H9 (cell line): ENCODE data around the gene ASTN2. TPM values are rescaled to one million over a fixed set of nuclear protein-coding genes. Genes with fewer than 3 reads are reported as not detected.
A peak's percentile ranks its signal among the peaks of the same experiment; 100 is the strongest.

ENCODE experiments used
- DNase-seq: peaks from one replicate; pipeline ENCODE4 v3.0.0-alpha.2; 2017
- H2AFZ ChIP-seq: one replicate; pipeline ENCODE4 v1.6.1; 2013; ENCODE audit warnings: mild to moderate bottlenecking, low read length, control low read depth, moderate library complexity
- H2AK5ac ChIP-seq: 2 replicates; pipeline ENCODE4 v1.6.1; 2013; ENCODE audit warnings: low read length, control low read depth, mixed read lengths; ENCODE audit not compliant: insufficient read length
- H2BK120ac ChIP-seq: one replicate; pipeline ENCODE4 v1.6.1; 2013; ENCODE audit warnings: low read depth, mild to moderate bottlenecking, low read length, control low read depth, inconsistent platforms; ENCODE audit not compliant: poor library complexity, severe bottlenecking
- H2BK12ac ChIP-seq: 2 replicates; pipeline ENCODE4 v1.6.1; 2013; ENCODE audit warnings: low read length, control low read depth, mixed read lengths, low read depth; ENCODE audit not compliant: insufficient read length
- H2BK15ac ChIP-seq: 2 replicates; pipeline ENCODE4 v1.6.1; 2013; ENCODE audit warnings: low read depth, low read length, control low read depth
- H2BK20ac ChIP-seq: one replicate; pipeline ENCODE4 v1.6.1; 2013; ENCODE audit warnings: low read depth, mild to moderate bottlenecking, low read length, control low read depth, inconsistent platforms; ENCODE audit not compliant: poor library complexity, severe bottlenecking
- H2BK5ac ChIP-seq: 2 replicates; pipeline ENCODE4 v1.6.1; 2013; ENCODE audit warnings: low read length, control low read depth, mixed read lengths; ENCODE audit not compliant: insufficient read length
- H3K14ac ChIP-seq: 2 replicates; pipeline ENCODE4 v1.6.1; 2013; ENCODE audit warnings: low read length, control low read depth; ENCODE audit not compliant: insufficient read depth
- H3K18ac ChIP-seq: 2 replicates; pipeline ENCODE4 v1.6.1; 2013; ENCODE audit warnings: low read depth, mild to moderate bottlenecking, mixed read lengths, low read length, control low read depth; ENCODE audit not compliant: insufficient read length
- H3K23ac ChIP-seq: 2 replicates; pipeline ENCODE4 v1.6.1; 2013; ENCODE audit warnings: low read length, control low read depth, mixed read lengths, low read depth; ENCODE audit not compliant: insufficient read length
- H3K23me2 ChIP-seq: 2 replicates; pipeline ENCODE4 v1.6.1; 2013; ENCODE audit warnings: low read depth, mild to moderate bottlenecking, mixed read lengths, low read length, control low read depth; ENCODE audit not compliant: insufficient read length, poor library complexity, severe bottlenecking
- H3K27ac ChIP-seq: 2 replicates; pipeline ENCODE4 v1.5.1; 2013; ENCODE audit warnings: low read length, control low read depth, mixed read lengths, low read depth; ENCODE audit not compliant: insufficient read length
- H3K27me3 ChIP-seq: 2 replicates; pipeline ENCODE4 v1.6.1; 2013; ENCODE audit warnings: low read length, control low read depth, inconsistent platforms; ENCODE audit not compliant: insufficient read depth
- H3K4ac ChIP-seq: 2 replicates; pipeline ENCODE4 v1.6.1; 2013; ENCODE audit warnings: low read depth, mild to moderate bottlenecking, control low read depth, inconsistent platforms, low read length, moderate library complexity
- H3K4me1 ChIP-seq: 2 replicates; pipeline ENCODE4 v1.6.1; 2013; ENCODE audit warnings: low read length, control low read depth, inconsistent platforms; ENCODE audit not compliant: insufficient read depth
- H3K4me2 ChIP-seq: 2 replicates; pipeline ENCODE4 v1.6.1; 2013; ENCODE audit warnings: low read length, control low read depth, mixed read lengths; ENCODE audit not compliant: insufficient read length, insufficient read depth
- H3K56ac ChIP-seq: 2 replicates; pipeline ENCODE4 v1.6.1; 2013; ENCODE audit warnings: low read depth, mild to moderate bottlenecking, mixed read lengths, low read length, control low read depth; ENCODE audit not compliant: insufficient read length
- H3K79me1 ChIP-seq: 2 replicates; pipeline ENCODE4 v1.6.1; 2013; ENCODE audit warnings: low read depth, mild to moderate bottlenecking, moderate library complexity, low read length, control low read depth, inconsistent platforms; ENCODE audit not compliant: insufficient read depth, poor library complexity, severe bottlenecking
- H3K79me2 ChIP-seq: 2 replicates; pipeline ENCODE4 v1.6.1; 2013; ENCODE audit warnings: low read length, control low read depth, inconsistent platforms; ENCODE audit not compliant: insufficient read depth
- H3K9ac ChIP-seq: 2 replicates; pipeline ENCODE4 v1.6.1; 2013; ENCODE audit warnings: low read length, control low read depth, mixed read lengths; ENCODE audit not compliant: insufficient read length; ENCODE audit errors: extremely low read depth
- H3K9me3 ChIP-seq: one replicate; pipeline ENCODE4 v1.6.1; 2013; ENCODE audit warnings: low read depth, low read length, inconsistent platforms; ENCODE audit not compliant: control insufficient read depth
- H3T11ph ChIP-seq: one replicate; pipeline ENCODE4 v1.6.1; 2013; ENCODE audit warnings: mild to moderate bottlenecking, low read length, control low read depth, inconsistent platforms
- H4K20me1 ChIP-seq: one replicate; pipeline ENCODE4 v1.6.1; 2013; ENCODE audit not compliant: control insufficient read depth, insufficient read length, insufficient read depth
- H4K5ac ChIP-seq: 2 replicates; pipeline ENCODE4 v1.6.1; 2013; ENCODE audit warnings: low read depth, mild to moderate bottlenecking, mixed read lengths, low read length, control low read depth; ENCODE audit not compliant: insufficient read length
- H4K8ac ChIP-seq: replicated peaks from 2 replicates; pipeline ENCODE4 v1.6.1; 2013; ENCODE audit warnings: low read length, control low read depth, mixed read lengths, low read depth; ENCODE audit not compliant: insufficient read length
- H4K91ac ChIP-seq: 2 replicates; pipeline ENCODE4 v1.6.1; 2013; ENCODE audit warnings: low read depth, mild to moderate bottlenecking, moderate library complexity, mixed read lengths, low read length, control low read depth; ENCODE audit not compliant: insufficient read length
- H3K27ac Mint-ChIP-seq, 3 experiments: 2 replicates in 2 of 3; 3 replicates in 1 of 3; pipeline ENCODE4 v1.8.0; 2020 to 2021; ENCODE audit warnings: mixed read lengths in 3 of 3, mild to moderate bottlenecking in 1 of 3, moderate library complexity in 1 of 3
- H3K27me3 Mint-ChIP-seq: 2 replicates; pipeline ENCODE4 v1.8.0; 2021; ENCODE audit warnings: low read depth, mild to moderate bottlenecking, moderate library complexity, mixed read lengths
- H3K36me3 Mint-ChIP-seq, 3 experiments: 2 replicates in 2 of 3; 3 replicates in 1 of 3; pipeline ENCODE4 v1.8.0; 2020 to 2021; ENCODE audit warnings: low read depth in 3 of 3, mixed read lengths in 3 of 3; ENCODE audit not compliant: insufficient read depth in 1 of 3
- H3K4me1 Mint-ChIP-seq, 2 experiments: 2 replicates each; pipeline ENCODE4 v1.8.0; 2020; ENCODE audit warnings: mixed read lengths in 2 of 2
- H3K4me3 Mint-ChIP-seq, 2 experiments: 2 replicates in 1 of 2; 3 replicates in 1 of 2; pipeline ENCODE4 v1.8.0; 2020 to 2021; ENCODE audit warnings: mild to moderate bottlenecking in 2 of 2, mixed read lengths in 2 of 2, moderate library complexity in 1 of 2
- H3K9me3 Mint-ChIP-seq, 2 experiments: 2 replicates in 1 of 2; 3 replicates in 1 of 2; pipeline ENCODE4 v1.8.0; 2020; ENCODE audit warnings: mild to moderate bottlenecking in 2 of 2, mixed read lengths in 2 of 2, moderate library complexity in 1 of 2
- CTCF ChIP-seq: fragments of 200-600 bp; sonication (generic); conservative IDR thresholded peaks from 3 replicates; pipeline ENCODE4 v1.8.0; 2021; ENCODE audit warnings: antibody characterized with exemption, mild to moderate bottlenecking
- WGBS: extraction: QIAGEN DNeasy Blood & Tissue Kit; methylation state at CpG from one replicate; pipeline ENCODE4 v1.1.7; 2013; ENCODE audit warnings: missing lambda C conversion rate, low lambda C conversion rate, mixed read lengths; ENCODE audit not compliant: insufficient read length; ENCODE audit errors: extremely low coverage; 5-methylcytosine and 5-hydroxymethylcytosine counted together
- total RNA-seq: library from RNA; stranded (reverse); gene quantifications from 2 replicates; pipeline ENCODE4 v1.2.1, GENCODE V29; 2021

The ASTN2 gene
- total RNA-seq, 1 experiment from 2014 or later = 9.7 TPM

GRCh38 chr9:117170567-117170966, 244.3 kb downstream of the ASTN2 start:
- 0 out of 2 replicates have a peak overlapping the region, but pooled peaks have one; percentile 37 for H2BK15ac ChIP-seq
- no peak overlapping the region for H2BK5ac ChIP-seq
- H3K4ac ChIP-seq = no peak overlapping the region
- H3K4me1 Mint-ChIP-seq = peaks cover 13 to 18% of the 10 kb centered on the region in 2 experiments
- no peak overlapping the region for H2BK20ac ChIP-seq
- H3K9ac ChIP-seq = no peak overlapping the region
- H2BK12ac ChIP-seq = no peak overlapping the region
- H3K27me3 ChIP-seq = no peaks in the 10 kb centered on the region
- no peak overlapping the region for H3K27ac Mint-ChIP-seq
- H3K4me3 Mint-ChIP-seq = no peak overlapping the region
- H2BK120ac ChIP-seq = no peak overlapping the region
- H3K79me1 ChIP-seq = no peaks in the 10 kb centered on the region
- H3T11ph ChIP-seq = no peak overlapping the region
- no peaks in the 10 kb centered on the region for H3K36me3 Mint-ChIP-seq
- no peak overlapping the region for H2AK5ac ChIP-seq
- no peak overlapping the region for H3K23ac ChIP-seq
- no peaks in the 10 kb centered on the region for H3K27me3 Mint-ChIP-seq
- H3K4me1 ChIP-seq = no peaks in the 10 kb centered on the region
- no peaks in the 10 kb centered on the region for H3K79me2 ChIP-seq
- H3K4me2 ChIP-seq = no peak overlapping the region
- no peak overlapping the region for H3K18ac ChIP-seq
- TF ChIP-seq CTCF = no peak
- H3K14ac ChIP-seq = no peak overlapping the region
- H4K5ac ChIP-seq = no peak overlapping the region
- no peak overlapping the region for H4K91ac ChIP-seq
- H3K23me2 ChIP-seq = no peaks in the 10 kb centered on the region
- no peak overlapping the region for H2AFZ ChIP-seq
- H3K56ac ChIP-seq = no peak overlapping the region
- no peaks in the 10 kb centered on the region for H4K20me1 ChIP-seq
- no peaks in the 10 kb centered on the region for H3K9me3 ChIP-seq
- WGBS = no CpG with 5 or more reads among the region's 2 CpGs
- no peak overlapping the region for H3K27ac ChIP-seq
- no peaks in the 10 kb centered on the region for H3K9me3 Mint-ChIP-seq
- DNase-seq = no peak
- no peak overlapping the region for H4K8ac ChIP-seq
